C4-2B (cell line): ENCODE results near the gene XPNPEP1.
A peak's percentile ranks its signal among the peaks of the same experiment; 100 is the strongest.
"Not testable (repeated sequence)": the region's sequence is repeated elsewhere in the genome, so short reads cannot be mapped to it uniquely, and the experiment has no call there.

Experiments used
- H3K27ac ChIP-seq: fragments of 450-650 bp; 2 replicates; pipeline ENCODE4 v1.5.1; 2017
- ZFX ChIP-seq: fragments of 450-650 bp; IDR thresholded peaks from 2 replicates; pipeline ENCODE4 v1.6.1; 2017
- TF ChIP-seq, protein P1 (sequence below): fragments of 450-650 bp; conservative IDR thresholded peaks from 2 replicates; pipeline ENCODE4 v1.5.1; 2017; ENCODE audit warnings: mild to moderate bottlenecking

The XPNPEP1 gene

DNA sequence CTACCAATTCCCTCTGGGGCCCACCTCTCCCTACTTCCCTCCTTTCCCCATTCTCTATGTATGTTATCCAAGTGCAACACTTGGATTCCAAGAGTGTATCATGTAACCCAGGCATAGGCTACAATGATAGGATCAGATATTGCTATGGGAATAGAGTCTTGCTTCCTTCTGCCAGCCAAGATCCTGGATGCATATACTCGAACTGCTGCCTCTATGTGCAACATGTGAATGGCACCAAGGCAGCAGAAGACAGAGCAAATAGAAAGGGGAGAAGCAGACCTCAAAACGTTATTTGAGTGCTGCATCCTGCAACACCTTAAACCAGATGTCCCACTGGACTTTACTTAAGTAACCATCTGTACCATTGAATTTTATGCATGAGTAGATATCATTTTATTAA, 3.5 kb upstream of the XPNPEP1 start:
- TF ChIP-seq ZFX, result no peak
- TF ChIP-seq, protein P1, sequence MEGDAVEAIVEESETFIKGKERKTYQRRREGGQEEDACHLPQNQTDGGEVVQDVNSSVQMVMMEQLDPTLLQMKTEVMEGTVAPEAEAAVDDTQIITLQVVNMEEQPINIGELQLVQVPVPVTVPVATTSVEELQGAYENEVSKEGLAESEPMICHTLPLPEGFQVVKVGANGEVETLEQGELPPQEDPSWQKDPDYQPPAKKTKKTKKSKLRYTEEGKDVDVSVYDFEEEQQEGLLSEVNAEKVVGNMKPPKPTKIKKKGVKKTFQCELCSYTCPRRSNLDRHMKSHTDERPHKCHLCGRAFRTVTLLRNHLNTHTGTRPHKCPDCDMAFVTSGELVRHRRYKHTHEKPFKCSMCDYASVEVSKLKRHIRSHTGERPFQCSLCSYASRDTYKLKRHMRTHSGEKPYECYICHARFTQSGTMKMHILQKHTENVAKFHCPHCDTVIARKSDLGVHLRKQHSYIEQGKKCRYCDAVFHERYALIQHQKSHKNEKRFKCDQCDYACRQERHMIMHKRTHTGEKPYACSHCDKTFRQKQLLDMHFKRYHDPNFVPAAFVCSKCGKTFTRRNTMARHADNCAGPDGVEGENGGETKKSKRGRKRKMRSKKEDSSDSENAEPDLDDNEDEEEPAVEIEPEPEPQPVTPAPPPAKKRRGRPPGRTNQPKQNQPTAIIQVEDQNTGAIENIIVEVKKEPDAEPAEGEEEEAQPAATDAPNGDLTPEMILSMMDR, result no peak
- H3K27ac ChIP-seq, result no peak overlapping the region

DNA sequence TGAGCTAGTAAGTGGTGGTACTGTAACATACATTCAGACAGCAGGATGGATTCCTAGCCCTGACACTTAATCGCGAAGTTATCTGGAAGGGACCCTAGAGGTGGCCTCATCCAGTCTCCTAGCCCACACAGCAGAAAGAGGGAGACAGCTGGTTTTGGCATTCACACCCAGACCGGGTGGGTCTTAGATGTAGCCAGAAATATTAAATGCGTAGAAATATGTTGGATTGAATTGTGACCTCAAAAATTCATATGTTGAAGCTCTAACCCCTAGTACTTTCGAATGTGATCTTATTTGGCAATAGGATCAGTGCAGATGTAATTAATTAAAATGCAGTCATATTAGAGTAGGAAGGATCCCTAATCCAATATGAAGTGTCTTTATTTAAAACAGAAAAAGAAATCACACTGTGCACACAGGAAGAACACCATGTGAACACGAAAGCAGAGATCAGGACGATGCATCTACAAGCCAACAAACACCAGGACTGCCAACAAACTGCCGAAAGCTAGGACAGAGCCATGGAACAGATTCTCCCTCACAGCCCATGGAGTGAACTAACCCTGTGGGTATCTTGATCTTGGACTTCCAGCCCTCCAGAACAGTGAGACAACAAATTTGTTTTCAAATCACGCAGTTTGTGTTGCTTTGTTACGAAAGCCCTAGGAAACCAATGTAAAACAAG, 2.9 kb upstream of the XPNPEP1 start:
- no peak for TF ChIP-seq ZFX
- TF ChIP-seq, protein P1, result no peak

DNA sequence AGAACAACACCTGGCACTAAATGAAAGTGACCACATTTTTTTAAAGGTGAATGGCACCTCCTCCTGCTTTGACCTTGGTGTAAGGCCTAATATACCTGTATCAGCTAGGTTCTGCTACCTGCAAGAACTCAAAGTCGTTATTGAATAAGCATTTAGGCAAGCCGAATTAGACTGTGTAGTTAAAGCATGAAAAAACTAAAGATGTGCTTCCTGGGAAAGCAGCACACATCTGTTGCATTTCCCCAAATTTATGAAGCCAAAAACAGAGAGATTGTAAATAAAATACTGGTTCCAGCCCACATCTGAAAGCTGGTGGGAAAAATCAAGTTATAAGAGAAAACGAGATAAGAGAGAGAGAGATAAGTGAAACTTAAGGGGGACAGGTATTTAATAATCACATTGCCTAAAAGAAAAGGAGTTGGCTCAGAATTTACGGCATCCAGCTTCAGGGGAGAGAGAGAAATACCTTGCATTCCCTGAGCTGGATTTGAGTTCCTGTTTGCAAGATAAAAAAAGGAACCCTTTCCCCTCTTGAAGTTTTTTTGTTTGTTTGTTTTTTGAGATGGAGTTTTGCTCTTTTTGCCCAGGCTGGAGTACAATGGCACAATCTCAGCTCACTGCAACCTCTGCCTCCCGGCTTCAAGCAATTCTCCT, 1.8 kb upstream of the XPNPEP1 start:
- H3K27ac ChIP-seq, result no peak overlapping the region
- TF ChIP-seq, protein P1, result no peak
- no peak for TF ChIP-seq ZFX

More for the DNA sequence above, 2.9 kb upstream of the XPNPEP1 start:
- no peak overlapping the region for H3K27ac ChIP-seq

DNA sequence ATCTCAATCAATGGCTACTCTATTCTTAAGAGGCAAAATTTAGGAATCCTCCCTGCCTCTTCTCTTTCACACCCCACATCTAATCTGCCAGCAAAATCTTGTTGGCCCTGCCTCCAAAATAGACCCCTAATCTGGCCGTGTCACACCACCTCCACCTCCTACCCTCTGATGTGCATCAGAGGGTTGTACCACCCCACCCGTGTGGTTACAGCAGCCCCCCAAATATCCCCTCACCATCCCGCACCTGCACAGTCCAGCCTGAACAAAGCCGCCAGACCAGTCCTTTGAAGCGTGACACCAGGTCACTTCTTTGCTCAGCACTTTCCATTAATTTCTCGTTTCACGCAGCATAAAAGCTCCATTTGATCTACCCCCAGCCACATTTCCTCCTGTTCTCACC, 776 bp upstream of the XPNPEP1 start:
- H3K27ac ChIP-seq, result peak overlapping the region; percentile 79
- no peak for TF ChIP-seq ZFX
- TF ChIP-seq, protein P1, result no peak

GRCh38 chr10:109922358-109922975, 844 bp downstream of the XPNPEP1 start:
- peak overlapping the region; percentile 79 for H3K27ac ChIP-seq
- no peak for TF ChIP-seq ZFX

- no peak overlapping the region for H3K27ac ChIP-seq
- TF ChIP-seq, protein P1, result no peak
- TF ChIP-seq ZFX, result no peak
Measured at GRCh38 chr10:109920016-109920415, 3.3 kb downstream of the XPNPEP1 start.

GRCh38 chr10:109919220-109919619, 4.1 kb downstream of the XPNPEP1 start:
- no peak for TF ChIP-seq ZFX
- TF ChIP-seq, protein P1, result no peak
- no peak overlapping the region for H3K27ac ChIP-seq

DNA sequence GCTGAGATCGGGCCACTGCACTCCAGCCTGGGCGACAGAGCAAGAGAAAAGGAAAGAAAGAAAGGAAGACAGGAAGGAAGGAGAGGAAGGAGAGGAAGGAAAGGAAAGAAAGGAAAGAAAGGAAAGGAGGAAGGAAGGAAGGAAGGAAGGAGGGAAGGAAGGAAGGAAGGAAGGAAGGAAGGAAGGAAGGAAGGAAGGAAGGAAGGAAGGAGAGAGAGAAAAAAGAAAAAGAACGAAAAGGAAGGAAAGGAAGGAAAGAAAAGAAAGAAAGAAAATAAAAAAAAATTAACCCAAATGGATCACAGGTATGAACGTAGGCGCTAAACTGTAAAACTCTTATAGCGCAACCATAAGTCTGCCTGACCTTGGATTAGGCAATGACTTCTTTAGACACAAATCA, 4.6 kb downstream of the XPNPEP1 start:
- not testable (repeated sequence) for H3K27ac ChIP-seq
